Activated T-cell treated with anti-CD3 and anti-CD28 coated beads for 24 hours (primary cell): Measurements from ENCODE around the gene PLTP.
A peak's percentile ranks its signal among the peaks of the same experiment; 100 is the strongest.
"Not testable (repeated sequence)": the region's sequence is repeated elsewhere in the genome, so short reads cannot be mapped to it uniquely, and the experiment has no call there.

Experiments
- DNase-seq: peaks from one replicate; pipeline ENCODE4 v3.0.0-alpha.2; 2020; ENCODE audit warnings: low read depth

Gene PLTP

DNA sequence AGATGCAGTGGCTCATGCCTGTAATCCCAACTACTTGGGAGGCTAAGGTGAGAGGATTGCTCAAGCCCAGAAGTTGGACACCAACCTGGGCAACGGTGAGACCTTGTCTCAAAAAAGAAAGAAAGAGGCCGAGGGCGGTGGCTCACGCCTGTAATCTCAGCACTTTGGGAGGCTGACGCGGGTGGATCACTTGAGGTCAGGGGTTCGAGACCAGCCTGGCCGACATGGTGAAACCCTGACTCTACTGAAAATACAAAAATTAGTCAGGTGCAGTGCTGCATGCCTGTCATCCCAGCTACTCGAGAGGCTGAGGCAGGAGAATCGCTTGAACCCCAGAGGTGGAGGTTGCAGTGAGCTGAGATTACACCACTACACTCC, 37.9 kb downstream of the PLTP start:
- DNase-seq: not testable (repeated sequence)

DNA sequence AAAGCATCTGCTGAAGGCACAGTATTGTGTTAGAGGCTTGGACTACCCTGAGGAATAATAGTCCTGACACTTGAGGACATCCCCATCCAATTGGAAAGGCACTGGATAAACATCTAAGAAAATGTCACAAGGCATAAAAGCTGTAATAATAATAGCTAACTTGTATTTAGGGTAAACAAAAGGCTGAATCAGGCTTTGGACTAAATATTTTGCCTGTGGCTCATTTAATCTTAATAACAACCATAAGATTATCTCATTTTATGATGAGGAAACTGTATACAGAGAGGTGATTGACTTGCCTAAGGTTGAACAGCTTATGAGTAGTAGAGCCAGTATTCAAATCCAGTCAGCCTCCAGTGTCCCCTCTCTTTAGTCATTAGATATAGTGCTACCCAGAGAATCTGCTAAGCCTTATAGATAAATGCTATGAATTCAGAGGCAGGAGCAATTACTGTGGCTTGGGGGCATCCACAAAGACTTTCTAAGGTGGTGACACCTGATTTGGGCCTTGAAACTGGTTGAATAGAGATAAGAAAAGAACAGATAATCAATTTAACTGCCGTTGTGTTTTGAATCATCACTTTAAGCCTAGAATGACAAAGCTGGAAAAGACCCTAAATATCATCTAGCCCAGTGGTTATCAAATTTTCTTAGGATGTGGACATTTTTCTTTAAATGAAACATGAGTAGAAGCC, 38.4 kb downstream of the PLTP start:
- no peak for DNase-seq

DNA sequence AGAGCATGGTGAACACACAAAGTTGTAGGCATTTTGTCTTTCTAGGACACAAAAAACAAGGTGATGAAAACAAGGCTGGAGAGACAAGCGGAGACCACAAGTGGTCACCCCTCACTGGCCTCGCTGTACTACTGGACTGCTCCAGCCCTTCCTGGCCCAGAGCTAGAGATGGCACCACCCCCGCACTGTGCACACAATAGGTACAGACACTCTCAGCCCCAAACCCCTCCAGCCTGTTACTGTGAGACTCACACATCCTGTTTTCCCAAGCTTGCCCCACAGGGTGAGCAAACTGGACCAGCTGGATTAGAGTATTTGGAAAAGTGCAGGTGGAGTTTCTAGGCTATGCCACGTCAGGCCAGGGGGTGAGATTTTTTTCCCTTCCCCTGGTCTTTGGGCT, 39.3 kb downstream of the PLTP start:
- no peak for DNase-seq

DNA sequence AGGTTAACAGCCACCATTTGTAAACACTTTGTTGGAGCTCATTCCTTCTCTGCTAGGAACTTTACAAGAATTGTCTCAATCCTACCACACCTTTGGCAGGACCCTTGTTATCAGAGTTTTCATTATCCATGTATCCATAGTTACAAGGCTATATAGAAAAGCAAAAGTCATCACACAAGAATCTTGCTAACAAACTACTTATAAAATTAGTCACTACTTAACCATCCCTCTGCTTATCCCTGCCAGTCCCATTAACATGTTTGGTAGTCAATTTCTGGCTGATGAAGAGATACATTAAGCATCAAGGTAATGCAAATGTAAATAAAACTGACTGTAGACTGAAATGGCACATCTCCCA, 44.2 kb downstream of the PLTP start:
- DNase-seq: no peak

DNA sequence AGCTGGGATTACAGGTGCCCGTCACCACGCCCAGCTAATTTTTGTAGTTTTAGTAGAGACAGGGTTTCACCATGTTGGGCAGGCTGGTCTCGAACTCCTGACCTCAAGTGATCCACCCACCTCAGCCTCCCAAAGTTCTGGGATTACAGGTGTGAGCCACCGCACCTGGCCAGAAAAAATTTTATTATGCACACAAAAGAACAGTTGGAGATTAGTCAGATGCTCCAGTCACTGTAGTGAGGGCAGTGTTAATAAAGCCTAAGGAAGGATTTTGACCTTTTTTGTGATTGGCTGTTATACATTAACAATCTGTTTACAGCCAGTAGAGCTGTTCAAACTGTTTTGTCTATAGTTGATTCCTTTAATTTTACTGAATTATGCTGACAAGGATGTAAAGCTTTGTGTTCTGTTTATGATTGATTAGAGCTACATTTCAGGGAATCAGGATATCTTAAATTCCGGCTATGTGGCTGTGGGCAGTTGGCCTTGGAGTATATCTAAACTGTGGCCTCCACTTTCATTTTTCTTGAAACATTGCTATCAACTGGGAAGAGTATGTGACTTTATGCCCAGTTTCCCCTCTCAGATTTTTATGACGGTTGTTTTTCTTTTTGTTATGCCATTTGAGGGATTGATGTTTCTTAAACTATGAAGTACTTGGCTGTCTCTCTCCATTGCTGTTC, 44.7 kb downstream of the PLTP start:
- DNase-seq: no peak

DNA sequence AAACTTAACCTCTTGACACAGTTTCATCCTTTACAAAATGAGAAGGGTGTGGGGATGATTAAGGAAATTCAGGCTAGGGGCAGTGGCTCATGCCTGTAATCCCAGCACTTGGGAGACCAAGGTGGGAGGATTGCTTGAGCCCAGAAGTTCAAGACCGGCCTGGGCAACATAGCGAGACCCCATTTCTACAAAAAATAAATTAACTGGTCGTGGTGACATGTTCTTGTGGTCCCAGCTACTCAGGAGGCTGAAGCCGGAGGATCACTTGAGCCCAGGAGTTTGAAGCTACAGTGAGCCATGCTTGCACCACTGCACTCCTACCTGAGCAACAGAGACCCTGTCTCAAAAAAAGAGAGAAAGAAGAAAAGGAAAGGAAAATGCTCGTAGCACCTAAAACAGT, 45.5 kb downstream of the PLTP start:
- DNase-seq: no peak

DNA sequence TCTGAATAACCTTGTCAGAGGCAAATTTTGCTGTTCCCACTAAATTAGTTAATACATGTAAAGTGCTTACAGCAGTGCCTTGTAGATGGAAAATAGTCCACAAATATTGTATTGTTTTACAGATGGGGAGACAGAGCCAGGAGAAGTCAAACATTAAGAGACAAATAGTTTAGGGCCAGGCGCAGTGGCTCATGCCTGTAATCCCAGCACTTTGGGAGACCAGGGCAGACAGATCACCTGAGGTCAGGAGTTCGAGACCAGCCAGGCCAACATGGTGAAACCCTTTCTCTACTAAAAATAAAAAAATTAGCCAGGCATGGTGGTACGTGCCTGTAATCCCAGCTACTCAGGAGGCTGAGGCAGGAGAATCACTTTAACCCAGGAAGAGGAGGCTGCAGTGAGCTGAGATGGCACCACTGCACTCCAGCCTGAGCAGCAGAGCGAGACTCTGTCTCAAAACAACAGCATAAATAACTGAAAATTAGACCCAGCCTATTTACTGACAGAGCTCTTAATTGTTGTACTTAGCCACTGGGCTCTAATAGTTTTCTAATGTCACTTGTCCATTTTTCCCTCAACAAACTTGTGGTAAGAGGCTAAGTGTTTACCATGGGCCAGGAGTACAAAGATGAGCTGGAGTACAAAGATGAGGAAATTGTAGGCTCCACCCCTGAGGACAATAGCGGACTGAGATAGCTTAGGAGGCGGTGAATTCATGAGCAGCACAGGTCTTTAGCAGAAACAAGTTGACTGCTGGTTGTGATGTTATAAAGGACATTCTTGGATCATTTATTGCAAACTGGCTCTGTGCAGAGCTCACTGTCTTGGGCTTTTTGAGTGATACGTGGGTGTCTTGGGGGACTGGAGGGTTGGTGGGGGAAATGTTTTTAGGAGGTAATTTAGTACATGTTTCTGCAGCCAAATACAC, 48.1 kb downstream of the PLTP start:
- no peak for DNase-seq

DNA sequence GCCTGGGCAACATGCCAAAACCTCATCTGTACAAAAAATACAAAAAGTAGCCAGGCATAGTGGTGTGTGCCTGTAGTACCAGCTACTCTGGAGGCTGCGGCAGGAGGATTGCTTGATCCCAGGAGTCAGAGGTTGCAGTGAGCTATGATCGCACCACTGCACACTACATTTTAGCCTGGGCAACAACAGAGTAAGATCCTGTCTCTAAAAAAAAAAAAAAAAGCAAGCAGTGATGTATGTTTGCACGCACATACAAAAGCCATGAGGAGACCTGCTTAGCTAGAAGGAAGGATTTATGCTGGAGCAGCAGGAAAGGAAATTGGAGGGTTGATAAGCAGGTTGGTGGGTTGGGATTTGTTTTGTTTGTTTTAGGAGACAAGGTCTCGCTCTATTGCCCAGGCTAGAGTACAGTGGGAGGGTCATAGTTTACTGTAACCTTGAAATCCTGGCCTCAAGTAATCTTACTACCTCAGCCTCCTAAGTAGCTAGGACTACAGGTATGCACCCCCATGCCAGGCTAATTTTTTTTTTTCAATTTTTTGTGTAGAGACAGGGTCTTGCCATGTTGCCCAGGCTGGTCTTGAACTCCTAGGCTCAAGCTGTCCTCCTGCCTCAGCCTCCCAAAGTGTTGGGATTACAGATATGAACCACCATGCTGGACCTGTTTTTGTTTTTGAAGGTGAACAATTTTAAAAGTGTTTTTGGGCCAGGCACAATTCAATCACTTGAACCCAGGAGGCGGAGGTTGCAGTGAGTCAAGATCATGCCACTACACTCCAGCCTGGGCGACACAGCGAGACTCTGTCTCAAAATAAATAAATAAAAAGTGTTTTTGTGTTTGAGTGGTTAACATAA, 50.5 kb downstream of the PLTP start:
- DNase-seq: no peak

DNA sequence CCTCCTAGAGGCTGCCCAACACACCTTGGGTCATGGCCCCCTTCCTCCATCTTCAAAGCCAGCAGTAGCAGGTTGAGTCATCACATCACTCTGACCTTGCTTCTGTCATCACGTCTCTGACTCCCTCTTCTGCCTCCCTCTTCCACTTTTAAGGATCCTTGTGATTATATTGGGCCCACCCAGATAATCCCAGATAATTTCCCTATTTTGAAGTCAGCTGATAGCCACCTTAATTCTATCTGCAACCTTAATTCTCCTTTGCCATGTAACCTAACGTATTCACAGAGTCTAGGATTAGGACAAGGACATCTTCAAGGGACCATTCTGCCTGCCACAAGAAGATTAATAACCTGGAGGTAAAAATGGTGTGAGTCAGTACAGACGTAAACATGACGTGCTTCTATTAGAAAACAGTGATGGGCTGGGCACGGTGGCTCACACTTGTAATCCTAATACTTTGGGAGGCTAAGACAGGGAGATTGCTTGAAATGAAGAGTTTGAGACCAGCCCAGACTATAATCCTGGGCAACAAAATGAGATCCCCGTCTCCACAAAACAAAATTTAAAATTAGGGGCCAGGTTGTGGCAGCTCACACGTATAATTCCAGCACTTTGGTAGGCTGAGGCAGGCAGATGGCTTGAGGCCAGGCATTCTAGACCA, 51.3 kb downstream of the PLTP start:
- no peak for DNase-seq

DNA sequence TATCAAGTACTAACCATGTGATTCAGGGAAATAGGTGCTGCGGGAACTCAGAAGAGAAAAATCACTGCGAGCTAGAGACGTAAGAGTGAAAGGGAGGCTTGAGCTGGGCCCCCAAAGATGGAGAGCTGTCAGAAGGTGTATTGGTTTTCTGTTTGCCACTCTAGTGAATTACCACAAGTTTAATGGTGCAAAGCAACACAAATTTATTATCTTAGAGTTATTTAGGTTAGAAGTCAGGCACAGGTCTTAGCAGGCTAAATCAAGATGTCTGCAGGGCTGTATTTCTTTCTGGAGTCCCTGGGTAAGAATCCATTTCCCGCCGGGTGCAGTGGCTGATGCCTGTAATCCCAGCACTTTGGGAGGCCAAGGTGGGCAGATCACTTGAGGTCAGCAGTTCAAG, 52.0 kb downstream of the PLTP start:
- no peak for DNase-seq

DNA sequence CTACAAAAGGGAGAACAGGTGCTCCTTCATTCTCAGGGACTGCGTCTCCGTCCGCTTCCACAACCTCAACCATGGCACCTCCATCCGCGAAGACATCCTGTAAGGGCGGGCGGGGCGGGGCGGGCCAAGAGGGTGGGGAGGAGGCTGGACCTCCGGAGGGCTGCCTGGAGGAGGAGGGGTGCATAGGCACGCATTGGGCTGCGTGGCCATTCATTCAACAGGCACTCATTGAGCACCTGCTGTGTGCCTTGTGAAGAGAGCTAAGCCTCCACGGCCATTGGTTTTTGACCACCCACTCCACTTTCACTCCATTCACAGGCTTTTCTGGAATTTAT, 54.1 kb downstream of the PLTP start:
- no peak for DNase-seq

DNA sequence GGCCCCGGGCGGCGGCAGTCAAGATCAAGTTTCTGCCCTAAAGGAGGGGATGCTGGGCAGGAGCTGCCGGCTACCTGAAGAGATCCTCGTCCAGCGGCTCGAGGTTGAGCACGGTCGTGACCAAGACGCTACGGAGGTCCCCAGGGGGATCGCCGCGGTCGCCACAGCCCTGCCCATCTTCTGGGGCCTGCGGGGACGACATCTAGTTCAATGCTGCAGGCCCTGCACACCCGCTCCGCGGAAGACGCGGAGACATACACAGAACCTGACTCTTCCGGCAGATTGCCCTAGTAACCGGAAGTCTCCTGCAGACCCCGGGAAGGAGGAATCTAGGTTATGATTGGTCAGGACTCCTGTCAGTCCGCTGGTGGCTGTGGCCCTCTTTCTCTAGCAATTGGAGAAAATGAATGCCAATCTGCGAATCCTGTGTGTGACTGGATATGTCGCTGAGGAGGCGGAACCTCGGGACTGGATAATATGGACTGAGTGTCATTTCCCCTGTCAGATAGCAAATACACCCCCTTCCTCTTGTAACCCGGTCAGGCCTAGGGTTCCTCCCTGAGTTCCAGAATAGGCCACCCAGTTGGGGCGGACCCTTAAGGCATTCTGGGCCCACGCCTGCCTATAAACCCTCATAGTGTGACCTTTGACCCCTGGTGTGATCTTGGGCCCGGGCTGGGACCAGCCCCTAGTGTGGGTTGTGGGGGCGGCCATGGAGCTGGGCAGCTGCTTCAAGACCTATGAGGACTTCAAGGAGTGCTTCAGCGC, 54.7 kb downstream of the PLTP start, which contains the start of the genes ACOT8 and ZSWIM3:
Gene ACOT8 (minus strand): TSS at position 279 of the 768 bp plus-strand sequence. CDS start 77 bp downstream, at position 202.
Gene ZSWIM3 (plus strand): TSS at position 501 of the 768 bp plus-strand sequence. CDS start 212 bp downstream, at position 713.
- peak; percentile 94 for DNase-seq

DNA sequence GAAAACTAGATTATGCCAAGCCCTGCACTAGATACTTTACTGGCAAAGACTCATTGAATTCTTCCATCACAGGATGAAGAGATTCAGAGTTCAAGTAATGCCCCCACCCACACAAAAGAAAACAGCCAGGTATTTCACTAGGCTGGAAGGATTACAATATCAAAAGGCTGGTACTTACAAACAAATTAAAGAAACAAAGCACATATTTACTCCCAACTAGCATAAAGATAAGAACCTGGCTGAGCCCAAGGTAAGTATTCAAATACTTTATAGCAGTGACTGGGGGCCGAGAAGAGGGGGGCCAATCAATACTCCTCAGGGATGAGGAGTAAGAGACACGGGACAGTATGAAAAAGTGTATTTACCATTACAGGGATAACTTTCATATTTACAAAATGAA, 58.5 kb downstream of the PLTP start:
- DNase-seq: no peak

DNA sequence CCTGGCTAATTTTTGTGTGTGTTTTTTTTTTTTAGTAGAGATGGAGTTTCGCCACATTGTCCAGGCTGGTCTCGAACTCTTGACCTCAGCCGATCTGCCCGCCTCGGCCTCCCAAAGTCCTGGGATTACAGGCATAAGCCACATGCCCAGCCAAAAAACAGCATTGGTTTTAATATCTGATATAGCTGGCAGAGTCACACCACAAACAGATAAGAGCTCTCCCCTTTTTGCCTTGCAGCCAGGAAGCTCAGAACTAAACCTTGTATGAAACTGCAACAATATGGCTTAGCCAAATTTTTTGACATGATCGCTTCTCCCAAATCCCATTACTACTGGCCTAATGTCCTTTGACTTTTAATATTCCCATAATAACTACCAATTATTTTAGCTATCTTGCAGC, 59.6 kb downstream of the PLTP start:
- no peak for DNase-seq

DNA sequence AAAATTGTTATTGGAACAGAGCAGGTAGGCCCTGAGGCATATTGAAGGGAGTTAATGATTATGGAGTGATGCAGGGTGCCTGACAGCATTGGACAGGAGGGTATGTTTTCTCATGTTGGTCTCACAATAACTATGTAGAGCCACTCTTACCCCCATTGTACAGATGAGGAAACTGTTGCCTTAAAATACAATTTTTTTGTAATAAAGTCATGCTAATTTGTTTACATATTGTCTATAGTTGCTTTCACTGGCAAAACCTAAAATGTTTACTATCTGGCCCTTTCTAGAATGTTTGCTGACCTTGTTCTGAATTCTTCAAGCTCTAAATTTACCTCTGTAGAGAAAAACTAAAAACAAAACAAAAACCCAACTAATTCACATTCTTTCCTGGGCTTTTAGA, 60.5 kb downstream of the PLTP start:
- no peak for DNase-seq

DNA sequence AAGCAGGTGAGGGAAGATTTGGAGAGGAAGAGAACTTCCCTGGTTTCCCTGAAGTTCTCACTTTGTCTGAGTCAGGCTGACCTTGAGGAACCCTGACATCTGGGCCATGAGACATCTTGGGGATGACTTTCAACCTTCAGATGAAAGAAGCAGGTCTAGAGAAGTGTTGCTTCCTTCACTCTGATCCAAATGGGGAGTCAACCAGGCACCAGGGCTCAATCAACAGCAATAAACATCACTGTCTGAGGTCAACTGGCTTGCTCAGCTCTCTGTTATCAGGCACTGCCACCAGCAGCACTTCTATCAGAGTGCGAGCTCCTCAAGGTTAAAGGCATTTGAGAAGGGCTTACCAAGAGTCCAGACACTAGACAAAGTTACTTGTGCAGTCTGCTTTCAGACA, 61.0 kb downstream of the PLTP start:
- no peak for DNase-seq

DNA sequence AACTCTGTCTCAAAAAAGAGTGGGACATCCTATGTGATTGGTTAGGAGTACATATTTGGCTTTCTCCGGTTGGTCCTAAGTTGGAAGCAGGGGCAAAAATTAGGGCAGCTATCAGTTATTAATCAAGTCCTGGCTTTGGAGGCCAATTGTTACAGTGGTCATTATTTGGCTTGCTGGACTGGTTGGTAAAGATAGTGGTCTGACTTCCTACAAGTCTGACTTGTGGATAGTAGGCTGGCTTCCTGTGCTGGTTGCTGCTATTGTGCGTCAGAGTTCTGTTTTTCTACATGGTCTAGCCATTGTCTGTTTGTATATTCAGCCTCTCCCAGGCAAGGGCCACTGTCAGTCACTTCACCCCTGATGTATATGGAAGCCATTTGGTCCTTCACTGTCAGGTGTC, 61.7 kb downstream of the PLTP start:
- DNase-seq: no peak

DNA sequence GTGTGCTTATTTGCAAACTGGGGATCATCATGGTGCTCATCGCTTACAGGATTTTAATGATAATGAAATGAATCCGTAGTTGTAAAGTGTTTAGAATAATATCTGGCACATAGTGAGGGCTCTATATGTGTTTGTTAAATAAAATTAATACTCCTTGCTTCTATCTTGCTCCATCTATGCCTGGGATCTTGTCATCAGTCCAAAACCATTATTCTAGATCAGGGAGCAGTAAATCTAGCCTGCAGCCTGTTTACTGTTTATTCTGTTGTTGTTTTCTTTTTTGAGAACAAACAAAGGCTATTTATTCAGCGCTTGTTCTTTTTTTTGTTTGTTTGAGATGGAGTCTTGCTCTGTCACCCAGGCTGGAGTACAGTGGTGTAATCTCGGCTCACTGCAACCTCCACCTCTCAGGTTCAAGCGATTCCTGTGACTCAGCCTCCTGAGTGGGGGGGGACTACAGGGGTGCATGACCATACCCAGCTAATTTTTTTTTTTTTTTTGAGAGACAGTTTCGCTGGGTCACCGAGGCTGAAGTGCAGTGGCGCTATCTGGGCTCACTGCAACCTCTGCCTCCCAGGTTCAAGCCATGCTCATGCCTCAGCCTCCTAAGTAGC, 62.9 kb downstream of the PLTP start:
- DNase-seq: no peak
